CD4-positive, alpha-beta T cell (primary cell): ENCODE data around the gene TLCD3A. TPM values are rescaled to one million over a fixed set of nuclear protein-coding genes. Genes with fewer than 3 reads are reported as not detected.

Experiments used
- ATAC-seq: fragments of 200-7000 bp; cut with Tn5 transposase; one replicate; pipeline ENCODE4 v1.10.0; 2022; ENCODE audit warnings: mild to moderate bottlenecking; ENCODE audit not compliant: poor library complexity
- CTCF ChIA-PET: fragments of 350-600 bp; sonication (Branson Sonifier 250); formaldehyde crosslinking; loops from one replicate; lab custom pipeline; 2021; ENCODE audit warnings: antibody characterized with exemption, inconsistent platforms; lab: Charles Lee
- POLR2A ChIA-PET: fragments of 350-600 bp; sonication (Branson Sonifier 250); formaldehyde crosslinking; loops from one replicate; lab custom pipeline; 2021; ENCODE audit warnings: antibody characterized with exemption, inconsistent platforms; lab: Charles Lee
- DNase-seq, 14 experiments: peaks; one replicate each; pipeline ENCODE4 v3.0.0-alpha.2; 2013 to 2020; ENCODE audit warnings: mixed read lengths in 2 of 14
- H3K27ac ChIP-seq, 2 donors: one replicate each; pipeline versions ENCODE4 v1.5.1 to v1.7.0; 2013; ENCODE audit warnings: low read length in 2 of 2, low read depth in 1 of 2, mild to moderate bottlenecking in 1 of 2
- H3K27me3 ChIP-seq, 2 experiments: 1 replicate in 1 of 2; 2 replicates in 1 of 2; pipeline versions ENCODE4 v1.6.1 to v1.7.0; 2013; ENCODE audit warnings: low read length in 2 of 2, control low read depth in 1 of 2, mild to moderate bottlenecking in 1 of 2, moderate library complexity in 1 of 2; ENCODE audit not compliant: insufficient read depth in 2 of 2, control insufficient read depth in 1 of 2
- H3K36me3 ChIP-seq: one replicate; pipeline ENCODE4 v1.6.1; 2013; ENCODE audit warnings: low read length, control low read depth; ENCODE audit not compliant: insufficient read depth
- H3K4me1 ChIP-seq: one replicate; pipeline ENCODE4 v1.6.1; 2013; ENCODE audit warnings: low read length, control low read depth; ENCODE audit not compliant: insufficient read depth
- H3K4me3 ChIP-seq: one replicate; pipeline ENCODE4 v1.5.1; 2013; ENCODE audit warnings: mild to moderate bottlenecking, low read length, moderate library complexity
- H3K9me3 ChIP-seq, 2 experiments: 1 replicate in 1 of 2; 2 replicates in 1 of 2; pipeline versions ENCODE4 v1.6.1 to v1.7.0; 2013; ENCODE audit warnings: low read length in 2 of 2, mild to moderate bottlenecking in 2 of 2, control low read depth in 1 of 2, moderate library complexity in 1 of 2; ENCODE audit not compliant: control insufficient read depth in 1 of 2, insufficient read depth in 1 of 2
- H3K27ac Mint-ChIP-seq: one replicate; pipeline ENCODE4 v1.8.0; 2020; ENCODE audit warnings: mixed read lengths
- H3K27me3 Mint-ChIP-seq: one replicate; pipeline ENCODE4 v1.8.0; 2021; ENCODE audit warnings: mixed read lengths
- H3K36me3 Mint-ChIP-seq: one replicate; pipeline ENCODE4 v1.8.0; 2021; ENCODE audit warnings: low read depth, mixed read lengths
- H3K4me1 Mint-ChIP-seq: one replicate; pipeline ENCODE4 v1.8.0; 2021; ENCODE audit warnings: low read depth, mixed read lengths
- H3K4me3 Mint-ChIP-seq: one replicate; pipeline ENCODE4 v1.8.0; 2020; ENCODE audit warnings: mild to moderate bottlenecking, mixed read lengths
- H3K9me3 Mint-ChIP-seq: one replicate; pipeline ENCODE4 v1.8.0; 2020; ENCODE audit warnings: mixed read lengths
- CTCF ChIP-seq: fragments of 200-600 bp; IDR thresholded peaks from one replicate; pipeline ENCODE4 v1.8.0; 2022; ENCODE audit warnings: antibody characterized with exemption, mild to moderate bottlenecking
- intact Hi-C, 2 experiments: fragments of 100-400 bp; cut with DNase I in 1 of 2; cut with micrococcal nuclease in 1 of 2; formaldehyde crosslinking; loops; one replicate each; pipeline versions ENCODE4 v1.15.1 to v1.9.0; 2023 to 2025; cut with DNase I, micrococcal nuclease
- total RNA-seq, 174 experiments: library from RNA in 2 of 174; stranded (reverse) in 2 of 174; gene quantifications; one replicate each; pipeline ENCODE4 v1.2.3 and lab custom pipeline; 2021 to 2026

The TLCD3A gene
- total RNA-seq, 2 experiments from 2014 or later, result 0.63 to 0.75 TPM

GRCh38 chr17:773016-773415, 40.6 kb downstream of the TLCD3A start:
- ATAC-seq (no peak), DNase-seq (no peak)
- no peaks in the 10 kb centered on the region for H3K27me3 ChIP-seq
- ChIA-PET POLR2A (interaction anchor here (1.2 kb wide), 1 partner anchor 9 kb away, joined by 4 read pairs; the partner anchor contains the start of gene GLOD4), CTCF (interaction anchor here (1.0 kb wide), 1 partner anchor 224 kb away, joined by 3 read pairs; the partner anchor contains the start of gene TIMM22)
- H3K27ac ChIP-seq, result no peak overlapping the region
- no peak overlapping the region for H3K4me3 ChIP-seq
- H3K4me1 ChIP-seq, result no peaks in the 10 kb centered on the region
- no peaks in the 10 kb centered on the region for H3K9me3 ChIP-seq
- H3K9me3 Mint-ChIP-seq, result no peaks in the 10 kb centered on the region
- no peak for TF ChIP-seq CTCF
- peaks cover 87% of the 10 kb centered on the region for H3K36me3 ChIP-seq
- no peak overlapping the region for H3K27ac Mint-ChIP-seq
- peaks cover 89% of the 10 kb centered on the region for H3K36me3 Mint-ChIP-seq
- no peak overlapping the region for H3K4me3 Mint-ChIP-seq
- intact Hi-C loops, result no loop called here
- peaks cover 10% of the 10 kb centered on the region for H3K4me1 Mint-ChIP-seq
- H3K27me3 Mint-ChIP-seq, result no peaks in the 10 kb centered on the region

GRCh38 chr17:773467-774312, 41.3 kb downstream of the TLCD3A start:
- TF ChIP-seq CTCF, result no peak
- ChIA-PET POLR2A (interaction anchor here (1.2 kb wide), 2 partner anchors 8 to 21 kb away, joined by 3 to 4 read pairs; partner anchors contain the start of gene GLOD4), CTCF (interaction anchor here (1.0 kb wide), 1 partner anchor 223 kb away, joined by 3 read pairs; the partner anchor contains the start of gene TIMM22)
- no peak overlapping the region for H3K4me3 ChIP-seq
- H3K36me3 ChIP-seq, result peaks cover 91% of the 10 kb centered on the region
- no peaks in the 10 kb centered on the region for H3K27me3 Mint-ChIP-seq
- no peaks in the 10 kb centered on the region for H3K27me3 ChIP-seq
- no peak overlapping the region for H3K27ac ChIP-seq
- H3K36me3 Mint-ChIP-seq, result peaks cover 95% of the 10 kb centered on the region
- no peaks in the 10 kb centered on the region for H3K9me3 ChIP-seq
- no peaks in the 10 kb centered on the region for H3K4me1 ChIP-seq
- DNase-seq, result no peak
- no peak overlapping the region for H3K4me3 Mint-ChIP-seq
- H3K9me3 Mint-ChIP-seq, result no peaks in the 10 kb centered on the region
- intact Hi-C loops, result no loop called here
- no peak overlapping the region for H3K27ac Mint-ChIP-seq
- no peak for ATAC-seq
- H3K4me1 Mint-ChIP-seq, result peaks cover 10% of the 10 kb centered on the region

- no peak overlapping the region for H3K4me3 ChIP-seq
- Mint-ChIP-seq H3K27me3 (no peaks in the 10 kb centered on the region), H3K36me3 (peaks cover 94% of the 10 kb centered on the region), H3K4me3 (no peak overlapping the region), H3K27ac (no peak overlapping the region), H3K4me1 (peaks cover 10% of the 10 kb centered on the region), H3K9me3 (no peaks in the 10 kb centered on the region)
- DNase-seq, result no peak
- H3K27me3 ChIP-seq, result no peaks in the 10 kb centered on the region
- intact Hi-C loops, result no loop called here
- TF ChIP-seq CTCF, result no peak
- no peak overlapping the region for H3K27ac ChIP-seq
- peaks cover 88% of the 10 kb centered on the region for H3K36me3 ChIP-seq
- ChIA-PET CTCF (no interaction called here), POLR2A (interaction anchor here (1.2 kb wide), 1 partner anchor 22 kb away, joined by 3 read pairs; no protein-coding TSS in a partner anchor)
- no peak for ATAC-seq
- no peaks in the 10 kb centered on the region for H3K4me1 ChIP-seq
- no peaks in the 10 kb centered on the region for H3K9me3 ChIP-seq
Measured at GRCh38 chr17:774313-774584, 41.9 kb downstream of the TLCD3A start.
